GM23338 (cell line): Measurements from ENCODE around the gene CPXM2. TPM values are rescaled to one million over a fixed set of nuclear protein-coding genes. Genes with fewer than 3 reads are reported as not detected.

Experiments used
- ATAC-seq: fragments of 200-7000 bp; cut with Tn5 transposase; 3 replicates; pipeline ENCODE4 v1.9.1; 2020
- DNase-seq: peaks from one replicate; pipeline ENCODE4 v3.0.0-alpha.2; 2015; ENCODE audit warnings: low spot score
- H2AFZ ChIP-seq: fragments of 200-600 bp; sonication (generic); 2 replicates; pipeline ENCODE4 v1.8.0; 2016; ENCODE audit warnings: antibody characterized with exemption, mild to moderate bottlenecking, moderate library complexity
- H3F3A ChIP-seq: fragments of 200-600 bp; sonication (generic); replicated peaks from 2 replicates; pipeline ENCODE4 v1.8.0; 2017; ENCODE audit warnings: antibody characterized with exemption, mixed run types, low read depth
- H3K27ac ChIP-seq: fragments of 200-600 bp; sonication (generic); 2 replicates; pipeline ENCODE4 v1.6.1; 2016; ENCODE audit warnings: low read depth
- H3K27me3 ChIP-seq: fragments of 200-600 bp; sonication (generic); 2 replicates; pipeline ENCODE4 v1.8.0; 2016; ENCODE audit warnings: mild to moderate bottlenecking, mixed run types, moderate library complexity; ENCODE audit not compliant: insufficient read depth
- H3K36me3 ChIP-seq: fragments of 200-600 bp; sonication (generic); 2 replicates; pipeline ENCODE4 v1.8.0; 2016; ENCODE audit warnings: mild to moderate bottlenecking; ENCODE audit not compliant: insufficient read depth
- H3K4me1 ChIP-seq: fragments of 200-600 bp; sonication (generic); 2 replicates; pipeline ENCODE4 v1.8.0; 2016; ENCODE audit warnings: mild to moderate bottlenecking, moderate library complexity; ENCODE audit not compliant: insufficient read depth
- H3K4me2 ChIP-seq: fragments of 200-600 bp; sonication (generic); 2 replicates; pipeline ENCODE4 v1.7.1; 2017; ENCODE audit warnings: mixed run types
- H3K4me3 ChIP-seq: fragments of 200-600 bp; sonication (generic); 2 replicates; pipeline ENCODE4 v1.6.1; 2016; ENCODE audit warnings: mixed run types
- H3K79me2 ChIP-seq: fragments of 200-600 bp; sonication (generic); replicated peaks from 2 replicates; pipeline ENCODE4 v1.8.0; 2017; ENCODE audit warnings: mild to moderate bottlenecking; ENCODE audit not compliant: insufficient read depth
- H3K9me2 ChIP-seq: fragments of 200-600 bp; sonication (generic); 2 replicates; pipeline ENCODE4 v1.8.0; 2017; ENCODE audit not compliant: insufficient read depth
- H4K20me1 ChIP-seq: fragments of 200-600 bp; sonication (generic); replicated peaks from 2 replicates; pipeline ENCODE4 v1.8.0; 2017; ENCODE audit warnings: mild to moderate bottlenecking; ENCODE audit not compliant: insufficient read depth
- H3K27ac Mint-ChIP-seq: 2 replicates; pipeline ENCODE4 v1.8.0; 2020; ENCODE audit warnings: inconsistent platforms, mild to moderate bottlenecking, moderate library complexity, mixed read lengths
- H3K27me3 Mint-ChIP-seq: 3 replicates; pipeline ENCODE4 v1.8.0; 2022; ENCODE audit warnings: low read depth, mild to moderate bottlenecking, moderate library complexity, mixed read lengths, inconsistent platforms; ENCODE audit not compliant: insufficient read depth, poor library complexity
- H3K36me3 Mint-ChIP-seq: 3 replicates; pipeline ENCODE4 v1.8.0; 2021; ENCODE audit warnings: low read depth, mild to moderate bottlenecking, inconsistent platforms, moderate library complexity, mixed read lengths
- H3K4me1 Mint-ChIP-seq: 3 replicates; pipeline ENCODE4 v1.8.0; 2020; ENCODE audit warnings: mild to moderate bottlenecking, inconsistent platforms, mixed read lengths
- H3K4me3 Mint-ChIP-seq: 3 replicates; pipeline ENCODE4 v1.8.0; 2021; ENCODE audit warnings: moderate library complexity, mild to moderate bottlenecking, inconsistent platforms, mixed read lengths
- H3K9me3 Mint-ChIP-seq: 3 replicates; pipeline ENCODE4 v1.8.0; 2020; ENCODE audit warnings: moderate library complexity, mild to moderate bottlenecking, inconsistent platforms, mixed read lengths
- CREB1 ChIP-seq: fragments of 250-450 bp; sonication (Bioruptor Pico); IDR thresholded peaks from 2 replicates; pipeline ENCODE4 v1.5.0; 2020; ENCODE audit warnings: low read depth, mild to moderate bottlenecking, moderate library complexity
- CTCF ChIP-seq, 2 experiments: fragments of 200-600 bp in 1 of 2; sonication (generic) in 1 of 2; conservative IDR thresholded peaks; 2 replicates each; pipeline versions ENCODE4 v1.5.1 to v1.6.1; 2016 to 2017; ENCODE audit warnings: antibody characterized with exemption in 2 of 2, low read depth in 2 of 2, mild to moderate bottlenecking in 2 of 2, moderate library complexity in 1 of 2
- ETS1 ChIP-seq: IDR thresholded peaks from 2 replicates; pipeline ENCODE4 v1.6.1; 2016; ENCODE audit warnings: antibody characterized with exemption
- EZH2 ChIP-seq: fragments of 200-600 bp; sonication (generic); IDR thresholded peaks from one replicate; pipeline ENCODE4 v1.8.0; 2017; ENCODE audit warnings: antibody characterized with exemption, mild to moderate bottlenecking, low read depth; ENCODE audit not compliant: unreplicated experiment
- REST ChIP-seq: IDR thresholded peaks from one replicate; pipeline ENCODE4 v1.6.1; 2018; ENCODE audit warnings: antibody characterized with exemption; ENCODE audit not compliant: unreplicated experiment
- STAT1 ChIP-seq: IDR thresholded peaks from one replicate; pipeline ENCODE4 v1.6.1; 2016; ENCODE audit warnings: antibody characterized with exemption; ENCODE audit not compliant: unreplicated experiment
- ZNF331 ChIP-seq: fragments of 250-450 bp; sonication (Bioruptor Pico); IDR thresholded peaks from 2 replicates; pipeline ENCODE4 v1.5.0; 2020; ENCODE audit warnings: low read depth, mild to moderate bottlenecking, moderate library complexity
- polyA plus RNA-seq: library from polyadenylated mRNA; unstranded; fragments of >200 nt; fragmentation: Nextera tagmentation; extraction: Ambion mirVana; gene quantifications from 2 replicates; pipeline ENCODE4 v1.2.1, GENCODE V29; 2016
- total RNA-seq: library from RNA; depleted of rRNA; stranded (reverse); fragments of >200 nt; shearing (Covaris generic); gene quantifications from 2 replicates; pipeline ENCODE4 v1.2.3, GENCODE V29; 2014

CPXM2 gene
- total and polyA plus RNA-seq, 2 experiments from 2014 or later: 1.6 to 8.1 TPM

- Histone ChIP-seq H3K4me1 (peaks cover 16% of the 10 kb centered on the region), H3K4me2 (no peak overlapping the region), H4K20me1 (no peaks in the 10 kb centered on the region), H3K27ac (no peak overlapping the region), H2AFZ (no peak overlapping the region), H3K9me2 (no peaks in the 10 kb centered on the region), H3K4me3 (no peak overlapping the region), H3K79me2 (no peaks in the 10 kb centered on the region), H3K27me3 (no peaks in the 10 kb centered on the region), H3F3A (no peaks in the 10 kb centered on the region), H3K36me3 (no peaks in the 10 kb centered on the region)
- peaks cover 6% of the 10 kb centered on the region for H3K27me3 Mint-ChIP-seq
- H3K36me3 Mint-ChIP-seq: no peaks in the 10 kb centered on the region
- peaks cover 19% of the 10 kb centered on the region for H3K4me1 Mint-ChIP-seq
- H3K4me3 Mint-ChIP-seq: no peak overlapping the region
- peak overlapping the region; percentile 21; the same call in 1 of the 2 replicates for H3K27ac Mint-ChIP-seq
- no peaks in the 10 kb centered on the region for H3K9me3 Mint-ChIP-seq
- DNase-seq (no peak), ATAC-seq (no peak)
- TF ChIP-seq EZH2: no peak
- TF ChIP-seq STAT1: no peak
- TF ChIP-seq REST: no peak
- no peak for TF ChIP-seq ETS1
- no peak for TF ChIP-seq ZNF331 (CRISPR knock-in tag)
- TF ChIP-seq CREB1: no peak
These were observed 148.0 kb downstream of the CPXM2 start for GRCh38 chr10:123743441-123744223.

DNA sequence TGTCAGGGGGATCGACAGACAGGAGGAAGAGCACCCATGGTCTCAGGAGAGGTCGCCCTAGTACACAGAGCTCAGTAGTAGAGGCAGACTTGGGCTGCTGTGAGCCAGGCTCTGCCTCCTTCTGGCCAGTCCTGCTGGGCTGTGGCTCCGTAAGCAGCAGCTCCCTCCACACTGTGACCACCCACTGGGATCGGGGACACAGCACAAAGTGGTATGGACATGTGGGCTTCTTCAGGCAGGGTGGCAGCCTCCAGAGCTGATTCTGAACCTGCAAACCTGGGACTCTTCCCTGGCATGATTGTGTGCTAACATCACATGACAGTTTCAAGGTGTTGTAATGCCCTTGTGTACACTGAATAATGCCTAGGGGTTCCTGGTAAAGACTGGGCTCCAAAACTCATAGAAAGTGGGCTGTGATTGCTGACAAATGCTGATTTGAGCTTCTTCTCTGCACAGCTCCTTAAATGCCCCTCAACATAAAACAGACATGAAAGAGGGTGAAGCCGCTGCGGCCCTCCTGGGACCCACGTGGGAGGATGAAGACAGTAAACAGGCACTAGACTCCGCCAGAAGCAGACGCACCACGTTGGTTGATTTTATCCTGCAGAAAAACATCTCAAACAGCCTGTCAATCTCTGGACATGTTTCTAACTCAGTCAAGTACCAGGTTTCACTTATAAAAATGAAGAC is 148.7 kb downstream of the CPXM2 start:
- peak; percentile 23; the same call in 2 of the 3 replicates for ATAC-seq
- Mint-ChIP-seq H3K36me3 (no peaks in the 10 kb centered on the region), H3K9me3 (no peaks in the 10 kb centered on the region), H3K27me3 (peaks cover 6% of the 10 kb centered on the region), H3K4me1 (peaks cover 19% of the 10 kb centered on the region), H3K27ac (no peak overlapping the region), H3K4me3 (no peak overlapping the region)
- Histone ChIP-seq H3K4me3 (no peak overlapping the region), H3K36me3 (no peaks in the 10 kb centered on the region), H3K27ac (no peak overlapping the region), H3K4me2 (no peak overlapping the region), H3K4me1 (peaks cover 16% of the 10 kb centered on the region), H4K20me1 (no peaks in the 10 kb centered on the region), H3K27me3 (no peaks in the 10 kb centered on the region), H2AFZ (no peak overlapping the region), H3K9me2 (no peaks in the 10 kb centered on the region), H3F3A (no peaks in the 10 kb centered on the region), H3K79me2 (no peaks in the 10 kb centered on the region)
- no peak for TF ChIP-seq ZNF331 (CRISPR knock-in tag)
- TF ChIP-seq REST: no peak
- TF ChIP-seq CTCF (conservative IDR thresholded peaks at IDR 0.05; ENCODE audit: low read depth in 2 of 2): peak in 1 of 2 experiments; percentile 43; a peak in 2 of 4 replicates
- DNase-seq: no peak
